Vagina (tissue), 2 donors: Measurements from ENCODE around the gene PACRG. TPM values are rescaled to one million over a fixed set of nuclear protein-coding genes. Genes with fewer than 3 reads are reported as not detected.

Experiments
- DNase-seq, 2 donors: peaks; one replicate each; pipeline ENCODE4 v3.0.0-alpha.2; 2017; ENCODE audit errors: extremely low spot score in 2 of 2
- H3K27ac ChIP-seq: fragments of 200-600 bp; sonication (generic); one replicate; pipeline ENCODE4 v1.5.1; 2019
- H3K27me3 ChIP-seq: fragments of 200-600 bp; sonication (generic); one replicate; pipeline ENCODE4 v1.5.1; 2019
- H3K36me3 ChIP-seq, 2 donors: fragments of 200-600 bp; sonication (generic); one replicate each; pipeline ENCODE4 v1.5.1; 2017 to 2019
- H3K4me1 ChIP-seq: fragments of 200-600 bp; sonication (generic); one replicate; pipeline ENCODE4 v1.5.1; 2019
- H3K4me3 ChIP-seq, 2 donors: fragments of 200-600 bp; sonication (generic); 1 replicate in 1 of 2; 2 replicates in 1 of 2; pipeline ENCODE4 v1.5.1; 2016 to 2019
- H3K9me3 ChIP-seq: fragments of 200-600 bp; sonication (generic); one replicate; pipeline ENCODE4 v1.5.1; 2019
- POLR2A ChIP-seq, 2 donors: fragments of 450-650 bp; IDR thresholded peaks; one replicate each; pipeline ENCODE4 v1.6.1; 2017; ENCODE audit warnings: antibody characterized with exemption in 2 of 2, mild to moderate bottlenecking in 2 of 2, moderate library complexity in 2 of 2
- POLR2AphosphoS5 ChIP-seq, 2 donors: sonication (generic); formaldehyde crosslinking; IDR thresholded peaks; one replicate each; pipeline ENCODE4 v1.9.0; 2017; ENCODE audit warnings: antibody characterized with exemption in 2 of 2, mild to moderate bottlenecking in 2 of 2, low read depth in 1 of 2; ENCODE audit not compliant: insufficient read depth in 1 of 2
- intact Hi-C: fragments of 100-400 bp; cut with DNase I; formaldehyde crosslinking; loops from one replicate; pipeline ENCODE4 v1.15.1; 2023
- total RNA-seq: library from RNA; depleted of rRNA; stranded (reverse); fragments of >200 nt; gene quantifications from one replicate; pipeline ENCODE4 v1.2.3, GENCODE V29; 2016
- TF ChIP-seq, protein P1 (sequence below), 3 experiments: fragments of 450-650 bp in 2 of 3; fragments of 200-600 bp in 1 of 3; sonication (generic) in 1 of 3; IDR thresholded peaks; one replicate each; pipeline ENCODE4 v1.5.1; 2017 to 2019; ENCODE audit warnings: antibody characterized with exemption in 3 of 3, mild to moderate bottlenecking in 2 of 3, moderate library complexity in 2 of 3

PACRG gene
- total RNA-seq, 1 donor from 2014 or later: not detected

DNA sequence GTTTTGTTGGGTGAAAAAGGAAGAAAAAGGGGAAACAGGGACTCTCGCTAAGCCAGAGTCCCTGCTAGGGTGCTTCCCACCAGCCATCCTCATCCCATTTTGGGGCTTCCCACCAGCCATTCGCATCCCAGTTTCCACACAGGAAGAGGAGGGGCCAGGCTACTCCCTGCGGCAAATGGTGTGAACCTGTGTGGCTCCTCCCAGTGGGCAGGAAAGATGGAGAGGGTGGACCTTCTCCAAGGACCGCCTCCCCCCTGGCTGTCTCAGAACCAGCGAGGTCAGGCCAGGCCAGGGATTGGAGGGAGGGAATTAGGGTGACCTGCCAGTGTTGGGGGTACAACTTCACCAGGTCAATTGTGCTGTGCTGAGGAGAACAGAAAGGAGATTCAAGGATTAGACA is 326.9 kb downstream of the PACRG start:
- no peak for DNase-seq
- Histone ChIP-seq H3K4me1 (no peaks in the 10 kb centered on the region), H3K4me3 (no peak overlapping the region), H3K36me3 (no peaks in the 10 kb centered on the region), H3K27ac (no peak overlapping the region), H3K9me3 (no peaks in the 10 kb centered on the region), H3K27me3 (no peaks in the 10 kb centered on the region)
- TF ChIP-seq POLR2A (IDR thresholded peaks at IDR 0.05): no peak
- TF ChIP-seq POLR2AphosphoS5 (IDR thresholded peaks at IDR 0.05; ENCODE audit: insufficient read depth in 1 of 2, low read depth in 1 of 2): no peak
- TF ChIP-seq, protein P1, sequence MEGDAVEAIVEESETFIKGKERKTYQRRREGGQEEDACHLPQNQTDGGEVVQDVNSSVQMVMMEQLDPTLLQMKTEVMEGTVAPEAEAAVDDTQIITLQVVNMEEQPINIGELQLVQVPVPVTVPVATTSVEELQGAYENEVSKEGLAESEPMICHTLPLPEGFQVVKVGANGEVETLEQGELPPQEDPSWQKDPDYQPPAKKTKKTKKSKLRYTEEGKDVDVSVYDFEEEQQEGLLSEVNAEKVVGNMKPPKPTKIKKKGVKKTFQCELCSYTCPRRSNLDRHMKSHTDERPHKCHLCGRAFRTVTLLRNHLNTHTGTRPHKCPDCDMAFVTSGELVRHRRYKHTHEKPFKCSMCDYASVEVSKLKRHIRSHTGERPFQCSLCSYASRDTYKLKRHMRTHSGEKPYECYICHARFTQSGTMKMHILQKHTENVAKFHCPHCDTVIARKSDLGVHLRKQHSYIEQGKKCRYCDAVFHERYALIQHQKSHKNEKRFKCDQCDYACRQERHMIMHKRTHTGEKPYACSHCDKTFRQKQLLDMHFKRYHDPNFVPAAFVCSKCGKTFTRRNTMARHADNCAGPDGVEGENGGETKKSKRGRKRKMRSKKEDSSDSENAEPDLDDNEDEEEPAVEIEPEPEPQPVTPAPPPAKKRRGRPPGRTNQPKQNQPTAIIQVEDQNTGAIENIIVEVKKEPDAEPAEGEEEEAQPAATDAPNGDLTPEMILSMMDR (IDR thresholded peaks at IDR 0.05): no peak
- intact Hi-C loops: no loop called here

DNA sequence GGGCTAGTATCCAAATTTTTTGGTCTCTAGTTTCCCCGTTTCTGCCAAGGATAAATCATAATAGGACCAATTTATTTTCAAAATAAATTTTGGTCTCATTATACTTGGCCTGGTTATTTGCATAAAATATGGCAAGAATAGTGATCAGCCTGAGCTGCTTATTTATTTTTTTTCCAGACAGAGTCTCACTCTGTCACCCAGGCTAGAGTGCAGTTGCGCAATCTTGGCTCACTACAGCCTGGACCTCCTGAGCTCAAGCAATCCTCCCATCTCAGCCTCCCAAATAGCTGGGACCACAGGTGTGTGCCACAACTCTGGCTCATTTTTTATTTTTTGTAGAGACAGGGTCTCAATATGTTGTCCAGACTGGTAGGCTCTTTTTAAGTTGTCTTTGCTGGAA is 329.5 kb downstream of the PACRG start:
- DNase-seq: no peak
- H3K4me1 ChIP-seq: no peaks in the 10 kb centered on the region

DNA sequence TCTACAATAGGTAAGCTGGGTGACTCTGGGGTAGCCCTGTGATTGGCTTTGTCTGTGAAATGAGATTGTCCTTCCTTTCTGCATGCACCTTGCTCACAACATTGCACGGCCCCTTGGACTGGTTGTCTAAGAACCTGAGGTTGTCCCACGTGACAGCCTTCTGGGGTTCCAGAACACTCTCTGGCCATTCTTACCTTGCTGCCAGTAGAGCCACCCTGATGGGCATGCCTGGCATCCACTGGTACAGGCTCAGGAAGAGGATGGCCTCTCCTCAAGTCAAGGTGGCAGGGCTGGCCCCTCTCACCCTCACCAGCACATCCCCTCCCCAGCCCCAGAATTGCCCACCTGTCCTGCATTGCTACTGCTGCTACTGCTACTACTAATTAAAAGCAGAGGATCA is 335.0 kb downstream of the PACRG start:
- Histone ChIP-seq H3K27me3 (no peaks in the 10 kb centered on the region), H3K4me1 (no peaks in the 10 kb centered on the region), H3K36me3 (no peaks in the 10 kb centered on the region), H3K4me3 (no peak overlapping the region), H3K9me3 (no peaks in the 10 kb centered on the region), H3K27ac (no peak overlapping the region)
- DNase-seq: no peak
- intact Hi-C loops: no loop called here
- TF ChIP-seq, protein P1 (IDR thresholded peaks at IDR 0.05): no peak
- no peak for TF ChIP-seq POLR2AphosphoS5 (IDR thresholded peaks at IDR 0.05; ENCODE audit: insufficient read depth in 1 of 2, low read depth in 1 of 2)
- TF ChIP-seq POLR2A (IDR thresholded peaks at IDR 0.05): no peak

More for the DNA sequence above, 329.5 kb downstream of the PACRG start:
- Histone ChIP-seq H3K9me3 (no peaks in the 10 kb centered on the region), H3K27ac (no peak overlapping the region), H3K36me3 (no peaks in the 10 kb centered on the region), H3K4me3 (no peak overlapping the region), H3K27me3 (no peaks in the 10 kb centered on the region)
- TF ChIP-seq POLR2AphosphoS5 (IDR thresholded peaks at IDR 0.05; ENCODE audit: insufficient read depth in 1 of 2, low read depth in 1 of 2) (no peak), POLR2A (IDR thresholded peaks at IDR 0.05) (no peak)
- TF ChIP-seq, protein P1 (IDR thresholded peaks at IDR 0.05): no peak
- intact Hi-C loops: no loop called here

DNA sequence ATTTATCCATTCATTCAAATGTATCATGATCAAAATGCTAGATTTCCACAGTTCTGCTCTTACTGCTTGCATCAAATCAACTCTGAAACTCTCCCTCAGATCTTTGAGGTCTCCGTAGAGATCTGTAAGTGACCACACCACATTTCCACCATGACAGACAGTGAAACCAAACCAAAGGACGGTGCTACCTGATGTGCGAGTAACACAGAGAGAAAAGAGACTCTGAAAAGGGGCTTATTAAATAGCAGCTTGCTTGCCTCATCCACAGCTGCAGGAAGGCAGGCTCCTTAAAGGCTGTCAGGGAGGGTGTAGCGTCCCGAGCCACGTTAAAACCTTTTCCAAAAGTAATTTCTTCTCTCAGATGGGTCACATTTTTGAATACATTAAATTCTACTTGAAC is 335.8 kb downstream of the PACRG start:
- H3K27me3 ChIP-seq: no peaks in the 10 kb centered on the region
- H3K36me3 ChIP-seq: no peaks in the 10 kb centered on the region
- H3K4me1 ChIP-seq: no peaks in the 10 kb centered on the region
- no peak for DNase-seq
- no peak overlapping the region for H3K27ac ChIP-seq
- intact Hi-C loops: no loop called here
- no peak overlapping the region for H3K4me3 ChIP-seq
- TF ChIP-seq, protein P1 (IDR thresholded peaks at IDR 0.05): no peak
- TF ChIP-seq POLR2A (IDR thresholded peaks at IDR 0.05) (no peak), POLR2AphosphoS5 (IDR thresholded peaks at IDR 0.05; ENCODE audit: insufficient read depth in 1 of 2, low read depth in 1 of 2) (no peak)
- H3K9me3 ChIP-seq: no peaks in the 10 kb centered on the region

DNA sequence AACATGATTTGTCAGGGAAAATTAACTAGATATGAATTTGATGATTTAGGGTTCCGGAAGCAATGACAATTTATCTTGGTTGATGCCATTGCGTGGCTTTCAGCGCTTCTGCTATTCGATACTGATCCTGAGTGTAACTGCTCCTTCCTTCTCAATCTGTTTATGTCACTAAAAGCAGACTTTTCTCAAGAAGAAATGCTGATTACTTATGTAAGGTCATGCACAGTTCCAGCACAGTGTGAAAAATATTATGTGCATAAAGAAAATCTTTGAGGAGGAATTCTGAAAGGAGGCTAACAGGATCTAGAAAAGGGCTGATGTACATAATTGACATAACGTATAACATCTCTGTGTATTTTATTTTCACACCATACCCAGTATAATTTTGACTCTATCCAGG is 336.6 kb downstream of the PACRG start:
- H3K4me3 ChIP-seq: no peak overlapping the region
- no peak for DNase-seq
- no peaks in the 10 kb centered on the region for H3K9me3 ChIP-seq
- no peaks in the 10 kb centered on the region for H3K36me3 ChIP-seq
- H3K4me1 ChIP-seq: no peaks in the 10 kb centered on the region
- TF ChIP-seq, protein P1 (IDR thresholded peaks at IDR 0.05): no peak
- no peaks in the 10 kb centered on the region for H3K27me3 ChIP-seq
- no peak overlapping the region for H3K27ac ChIP-seq
- intact Hi-C loops: no loop called here
